Measurements from ENCODE around the gene MTF2. TPM values are rescaled to one million over a fixed set of nuclear protein-coding genes. Genes with fewer than 3 reads are reported as not detected.

Gene MTF2
- total RNA-seq, 2 experiments from 2014 or later: 49.6 to 59.4 TPM

- Mint-ChIP-seq H3K9me3 (peaks cover 5% of the 10 kb centered on the region), H3K27ac (no peak overlapping the region), H3K27me3 (no peaks in the 10 kb centered on the region), H3K36me3 (peaks cover 47% of the 10 kb centered on the region), H3K4me3 (peak overlapping the region; percentile 99), H3K4me1 (peaks cover 42% of the 10 kb centered on the region)
- no peak for DNase-seq
These were observed 98.9 kb downstream of the MTF2 start for GRCh38 chr1:93177991-93178390.

GRCh38 chr1:93178418-93178817 lies 99.3 kb downstream of the MTF2 start:
- H3K4me1 Mint-ChIP-seq: peaks cover 39% of the 10 kb centered on the region
- H3K27ac Mint-ChIP-seq: peak overlapping the region; percentile 4
- H3K36me3 Mint-ChIP-seq: peaks cover 46% of the 10 kb centered on the region

GRCh38 chr1:93179886-93180722 lies 101.0 kb downstream of the MTF2 start, which contains the start of gene TMED5:
TSS of gene TMED5 (minus strand) at chr1:93180413. CDS start at chr1:93180242, 171 bp downstream.
- peaks cover 36% of the 10 kb centered on the region for H3K4me1 Mint-ChIP-seq
- H3K27ac Mint-ChIP-seq: peak within 1 kb of the TSS; percentile 99
- H3K4me3 Mint-ChIP-seq: peak within 1 kb of the TSS; percentile 99
- peak; percentile 97 for DNase-seq
- no peaks in the 10 kb centered on the region for H3K9me3 Mint-ChIP-seq
- peaks cover 45% of the 10 kb centered on the region for H3K36me3 Mint-ChIP-seq
- no peaks in the 10 kb centered on the region for H3K27me3 Mint-ChIP-seq

More at GRCh38 chr1:93178418-93178817, 99.3 kb downstream of the MTF2 start:
- Mint-ChIP-seq H3K4me3 (peak overlapping the region; percentile 99), H3K9me3 (peaks cover 5% of the 10 kb centered on the region), H3K27me3 (no peaks in the 10 kb centered on the region)
- no peak for DNase-seq

GRCh38 chr1:93180723-93181613 lies 101.9 kb downstream of the MTF2 start, which contains the start of gene CCDC18:
TSS of gene CCDC18 (plus strand) at chr1:93180724. CDS start at chr1:93183362, 2,638 bp downstream.
- H3K27ac Mint-ChIP-seq: peak within 1 kb of the TSS; percentile 99
- no peak for DNase-seq

GRCh38 chr1:93186667-93187066 lies 107.6 kb downstream of the MTF2 start:
- Mint-ChIP-seq H3K9me3 (no peaks in the 10 kb centered on the region), H3K4me1 (peaks cover 17% of the 10 kb centered on the region), H3K4me3 (no peak overlapping the region), H3K27me3 (no peaks in the 10 kb centered on the region), H3K27ac (no peak overlapping the region), H3K36me3 (peaks cover 36% of the 10 kb centered on the region)
- no peak for DNase-seq

More at GRCh38 chr1:93180723-93181613, 101.9 kb downstream of the MTF2 start, which contains the start of gene CCDC18:
- Mint-ChIP-seq H3K9me3 (no peaks in the 10 kb centered on the region), H3K36me3 (peaks cover 42% of the 10 kb centered on the region), H3K27me3 (no peaks in the 10 kb centered on the region), H3K4me1 (peaks cover 33% of the 10 kb centered on the region), H3K4me3 (peak within 1 kb of the TSS; percentile 99)

Other genes starting within 250 kb of the MTF2 start
- gene RPL5, start 247.2 kb upstream of the MTF2 start, total RNA-seq: 1,000 to 10,000 TPM; 1,677 to 1,713 TPM
- 1 to 10 TPM; 8.4 to 9.4 TPM for gene DIPK1A, start 117.8 kb upstream of the MTF2 start, total RNA-seq
- gene TMED5, start 101.1 kb downstream of the MTF2 start, total RNA-seq: 10 to 100 TPM; 33.6 to 34.7 TPM
- gene CCDC18, start 101.4 kb downstream of the MTF2 start, total RNA-seq: 10 to 100 TPM; 14.9 to 15.7 TPM